NCI-H748 treated with DMSO at 0.1 percent for 48 hours (cell line): ENCODE data around the gene ANKRD36C.
"Not testable (repeated sequence)": the region's sequence is repeated elsewhere in the genome, so short reads cannot be mapped to it uniquely, and the experiment has no call there.

Experiments
- DNase-seq: peaks from one replicate; lab custom pipeline; 2025; lab: John Stamatoyannopoulos, UW

ANKRD36C gene

GRCh38 chr2:96006248-96006647 lies 14.6 kb upstream of the ANKRD36C start:
- DNase-seq, result not testable (repeated sequence)

- DNase-seq, result not testable (repeated sequence)
These were observed 1.1 kb upstream of the ANKRD36C start for GRCh38 chr2:95992520-95993272.

GRCh38 chr2:95992102-95992501 lies 478 bp upstream of the ANKRD36C start:
- not testable (repeated sequence) for DNase-seq

GRCh38 chr2:95990884-95991283 lies 740 bp downstream of the ANKRD36C start:
- DNase-seq, result not testable (repeated sequence)

GRCh38 chr2:95951662-95952061 lies 40.0 kb downstream of the ANKRD36C start:
- not testable (repeated sequence) for DNase-seq

- not testable (repeated sequence) for DNase-seq
These were observed 43.6 kb downstream of the ANKRD36C start for GRCh38 chr2:95948039-95948438.

- not testable (repeated sequence) for DNase-seq
These were observed 51.7 kb downstream of the ANKRD36C start for GRCh38 chr2:95939947-95940346.

GRCh38 chr2:95930740-95931139 lies 60.9 kb downstream of the ANKRD36C start:
- DNase-seq, result not testable (repeated sequence)

- DNase-seq, result not testable (repeated sequence)
These were observed 74.6 kb downstream of the ANKRD36C start for GRCh38 chr2:95917007-95917406.

GRCh38 chr2:95915131-95915530 lies 76.5 kb downstream of the ANKRD36C start:
- not testable (repeated sequence) for DNase-seq

- not testable (repeated sequence) for DNase-seq
These were observed 80.2 kb downstream of the ANKRD36C start for GRCh38 chr2:95911431-95911830.

GRCh38 chr2:95894443-95894842 lies 97.2 kb downstream of the ANKRD36C start:
- not testable (repeated sequence) for DNase-seq

GRCh38 chr2:95867929-95868328 lies 123.7 kb downstream of the ANKRD36C start:
- not testable (repeated sequence) for DNase-seq

GRCh38 chr2:95867047-95867677 lies 124.5 kb downstream of the ANKRD36C start:
- not testable (repeated sequence) for DNase-seq

GRCh38 chr2:95862121-95862520 lies 129.5 kb downstream of the ANKRD36C start:
- not testable (repeated sequence) for DNase-seq

GRCh38 chr2:95836151-95836550 lies 155.5 kb downstream of the ANKRD36C start:
- DNase-seq, result no peak

GRCh38 chr2:95834077-95835013 lies 157.3 kb downstream of the ANKRD36C start:
- not testable (repeated sequence) for DNase-seq

GRCh38 chr2:95824218-95824617 lies 167.4 kb downstream of the ANKRD36C start:
- not testable (repeated sequence) for DNase-seq

- DNase-seq, result not testable (repeated sequence)
These were observed 174.1 kb downstream of the ANKRD36C start for GRCh38 chr2:95817521-95817920.

GRCh38 chr2:95813311-95813710 lies 178.3 kb downstream of the ANKRD36C start:
- not testable (repeated sequence) for DNase-seq

GRCh38 chr2:95799892-95800291 lies 191.7 kb downstream of the ANKRD36C start:
- no peak for DNase-seq
